ENCODE measurements around the gene PVALEF.

Gene PVALEF

DNA sequence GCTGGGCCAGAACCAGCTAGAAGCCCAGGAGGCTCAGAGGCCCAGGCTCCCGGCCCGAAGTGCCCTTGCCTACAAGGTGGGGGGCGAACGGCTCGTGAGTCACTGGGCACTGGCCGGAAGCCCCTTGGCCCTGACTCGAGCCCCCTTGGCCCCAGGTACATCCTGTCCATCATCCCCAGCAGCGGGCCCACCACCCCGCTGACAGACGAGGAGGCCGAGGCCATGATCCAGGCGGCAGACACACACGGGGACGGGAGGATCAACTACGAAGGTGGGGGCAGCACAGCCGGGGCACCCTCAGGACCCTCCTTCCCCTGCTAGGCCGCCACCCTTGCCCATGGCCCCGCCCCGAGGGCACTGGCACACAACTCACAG lies 16.5 kb downstream of the PVALEF start:
- no peak overlapping the region for H3K56ac ChIP-seq (ENCODE audit: low read length)
- no peaks in the 10 kb centered on the region for H3K36me3 ChIP-seq (ENCODE audit: control insufficient read depth, insufficient read depth, low read length)
- no peak overlapping the region for H3K27ac ChIP-seq (ENCODE audit: low read depth, low read length)
- no peak overlapping the region for H3K4me3 ChIP-seq (ENCODE audit: low read length)
- H2BK15ac ChIP-seq (replicated peaks; ENCODE audit: low read depth), result no peak overlapping the region
- no peak overlapping the region for H2AK5ac ChIP-seq (ENCODE audit: low read length)
- H3K9ac ChIP-seq (ENCODE audit: low read length), result no peak overlapping the region
- no peak overlapping the region for H3K18ac ChIP-seq (ENCODE audit: low read length)
- DNase-seq, result no peak
- H3K27me3 ChIP-seq (ENCODE audit: insufficient read depth, low read length, poor library complexity), result no peaks in the 10 kb centered on the region
- H4K8ac ChIP-seq (ENCODE audit: low read depth, low read length), result no peak overlapping the region
- no peaks in the 10 kb centered on the region for H3K79me1 ChIP-seq (ENCODE audit: low read length)
- H3K79me2 ChIP-seq (ENCODE audit: control insufficient read depth, insufficient read depth, low read length), result no peaks in the 10 kb centered on the region
- no CpG with 5 or more reads among the region's 19 CpGs for WGBS (ENCODE audit: extremely low coverage, insufficient coverage, low lambda C conversion rate)
- no peak overlapping the region for H3K4me2 ChIP-seq (ENCODE audit: low read length)
- H3K4ac ChIP-seq (ENCODE audit: low read depth, low read length), result no peak overlapping the region
- no peak overlapping the region for H3K23ac ChIP-seq (ENCODE audit: low read length)
- H2BK120ac ChIP-seq (ENCODE audit: low read depth, low read length), result no peak overlapping the region
- no peaks in the 10 kb centered on the region for H3K4me1 ChIP-seq (ENCODE audit: control insufficient read depth, low read depth, low read length)
- no peak overlapping the region for H4K5ac ChIP-seq (ENCODE audit: low read length)
- no peak overlapping the region for H2BK5ac ChIP-seq (ENCODE audit: low read length)

DNA sequence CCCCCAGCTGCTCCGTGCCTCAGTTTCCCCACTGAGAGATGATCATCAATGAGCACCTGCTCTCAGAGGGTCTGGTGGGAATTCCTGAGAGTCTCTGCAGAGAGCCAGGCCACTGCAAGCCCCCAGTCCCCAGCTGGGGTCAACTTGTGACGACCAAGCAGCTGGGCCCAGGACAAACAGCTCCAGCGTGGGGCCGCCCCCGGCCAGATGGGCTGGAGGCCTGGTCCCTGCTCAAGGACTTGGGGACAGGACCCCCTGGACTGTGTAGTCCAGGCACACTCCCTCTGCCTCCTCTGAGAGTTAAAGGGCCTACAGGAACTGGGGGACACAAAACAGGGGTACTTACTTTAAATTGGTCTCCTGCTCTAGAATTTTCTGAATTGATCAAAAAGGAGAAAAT lies 17.3 kb downstream of the PVALEF start:
- Histone ChIP-seq H3K4me3 (ENCODE audit: low read length) (no peak overlapping the region), H2BK120ac (ENCODE audit: low read depth, low read length) (no peak overlapping the region), H3K27ac (ENCODE audit: low read depth, low read length) (no peak overlapping the region), H3K79me1 (ENCODE audit: low read length) (no peaks in the 10 kb centered on the region), H2BK5ac (ENCODE audit: low read length) (no peak overlapping the region), H3K23ac (ENCODE audit: low read length) (no peak overlapping the region), H4K8ac (ENCODE audit: low read depth, low read length) (no peak overlapping the region), H3K27me3 (ENCODE audit: insufficient read depth, low read length, poor library complexity) (no peaks in the 10 kb centered on the region), H2BK15ac (replicated peaks; ENCODE audit: low read depth) (no peak overlapping the region), H3K79me2 (ENCODE audit: control insufficient read depth, insufficient read depth, low read length) (no peaks in the 10 kb centered on the region), H3K4me2 (ENCODE audit: low read length) (no peak overlapping the region), H3K4me1 (ENCODE audit: control insufficient read depth, low read depth, low read length) (no peaks in the 10 kb centered on the region), H3K4ac (ENCODE audit: low read depth, low read length) (no peak overlapping the region), H3K9ac (ENCODE audit: low read length) (no peak overlapping the region), H3K36me3 (ENCODE audit: control insufficient read depth, insufficient read depth, low read length) (no peaks in the 10 kb centered on the region), H3K56ac (ENCODE audit: low read length) (no peak overlapping the region), H2AK5ac (ENCODE audit: low read length) (no peak overlapping the region), H3K18ac (ENCODE audit: low read length) (no peak overlapping the region), H4K5ac (ENCODE audit: low read length) (no peak overlapping the region)
- no CpG with 5 or more reads among the region's 5 CpGs for WGBS (ENCODE audit: extremely low coverage, insufficient coverage, low lambda C conversion rate)
- DNase-seq, result no peak

DNA sequence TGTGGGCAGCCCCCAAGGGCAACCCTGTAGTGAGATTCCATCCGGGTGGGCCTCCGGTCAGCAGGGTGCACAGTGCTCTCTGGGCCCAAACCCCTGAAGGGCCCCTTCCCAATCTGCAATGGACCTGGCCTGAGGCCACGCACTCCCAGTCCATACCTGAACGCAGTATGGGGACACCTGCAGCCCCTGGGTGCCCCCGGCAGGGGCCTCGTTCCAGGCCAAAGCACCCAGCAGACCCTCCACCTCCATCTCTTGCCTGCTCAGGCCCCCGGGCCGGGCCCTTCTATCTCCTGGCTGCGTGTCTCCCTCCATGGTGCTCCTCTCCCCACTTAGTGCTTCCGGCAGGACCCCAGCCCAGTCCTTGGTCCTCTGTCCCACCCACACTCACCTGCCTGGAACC lies 18.0 kb downstream of the PVALEF start:
- Histone ChIP-seq H3K4ac (ENCODE audit: low read depth, low read length) (no peak overlapping the region), H3K79me2 (ENCODE audit: control insufficient read depth, insufficient read depth, low read length) (no peaks in the 10 kb centered on the region), H2BK15ac (replicated peaks; ENCODE audit: low read depth) (no peak overlapping the region), H3K4me2 (ENCODE audit: low read length) (no peak overlapping the region), H2BK5ac (ENCODE audit: low read length) (no peak overlapping the region), H3K4me1 (ENCODE audit: control insufficient read depth, low read depth, low read length) (no peaks in the 10 kb centered on the region), H3K27ac (ENCODE audit: low read depth, low read length) (no peak overlapping the region), H3K9ac (ENCODE audit: low read length) (no peak overlapping the region), H4K5ac (ENCODE audit: low read length) (no peak overlapping the region), H3K36me3 (ENCODE audit: control insufficient read depth, insufficient read depth, low read length) (no peaks in the 10 kb centered on the region), H4K8ac (ENCODE audit: low read depth, low read length) (no peak overlapping the region), H2BK120ac (ENCODE audit: low read depth, low read length) (no peak overlapping the region), H3K23ac (ENCODE audit: low read length) (no peak overlapping the region), H3K18ac (ENCODE audit: low read length) (no peak overlapping the region), H2AK5ac (ENCODE audit: low read length) (no peak overlapping the region), H3K4me3 (ENCODE audit: low read length) (no peak overlapping the region), H3K79me1 (ENCODE audit: low read length) (no peaks in the 10 kb centered on the region), H3K27me3 (ENCODE audit: insufficient read depth, low read length, poor library complexity) (no peaks in the 10 kb centered on the region), H3K56ac (ENCODE audit: low read length) (no peak overlapping the region)
- WGBS (ENCODE audit: extremely low coverage, insufficient coverage, low lambda C conversion rate), result no CpG with 5 or more reads among the region's 10 CpGs
- no peak for DNase-seq

DNA sequence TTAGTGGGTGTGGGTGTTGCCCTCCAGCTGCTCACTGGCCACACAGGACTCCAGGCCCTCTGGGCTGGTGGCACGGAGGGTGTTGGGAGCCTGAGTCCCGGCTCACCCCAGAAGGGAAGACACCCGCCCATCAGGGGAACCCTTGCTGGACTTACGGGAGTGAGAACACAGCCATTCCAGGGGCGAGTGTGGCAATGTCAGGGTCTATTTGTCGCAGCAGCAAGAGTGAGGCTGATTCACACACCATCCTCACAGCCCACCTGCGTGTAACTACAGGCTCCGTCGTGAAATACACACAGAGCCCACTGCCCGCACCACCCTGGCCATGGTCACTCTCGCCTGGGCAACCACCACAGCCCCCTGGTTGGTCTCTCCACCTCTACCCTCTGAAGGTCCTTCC lies 18.5 kb downstream of the PVALEF start:
- H3K79me2 ChIP-seq (ENCODE audit: control insufficient read depth, insufficient read depth, low read length), result no peaks in the 10 kb centered on the region
- no peak overlapping the region for H3K4me2 ChIP-seq (ENCODE audit: low read length)
- no peak overlapping the region for H4K8ac ChIP-seq (ENCODE audit: low read depth, low read length)
- H2BK120ac ChIP-seq (ENCODE audit: low read depth, low read length), result no peak overlapping the region
- H3K27ac ChIP-seq (ENCODE audit: low read depth, low read length), result no peak overlapping the region
- no peak overlapping the region for H4K5ac ChIP-seq (ENCODE audit: low read length)
- no peak overlapping the region for H2AK5ac ChIP-seq (ENCODE audit: low read length)
- H3K4me1 ChIP-seq (ENCODE audit: control insufficient read depth, low read depth, low read length), result no peaks in the 10 kb centered on the region
- DNase-seq, result no peak
- no peaks in the 10 kb centered on the region for H3K36me3 ChIP-seq (ENCODE audit: control insufficient read depth, insufficient read depth, low read length)
- no peak overlapping the region for H2BK15ac ChIP-seq (replicated peaks; ENCODE audit: low read depth)
- no peak overlapping the region for H3K4me3 ChIP-seq (ENCODE audit: low read length)
- H2BK5ac ChIP-seq (ENCODE audit: low read length), result no peak overlapping the region
- no CpG with 5 or more reads among the region's 11 CpGs for WGBS (ENCODE audit: extremely low coverage, insufficient coverage, low lambda C conversion rate)
- H3K23ac ChIP-seq (ENCODE audit: low read length), result no peak overlapping the region
- H3K27me3 ChIP-seq (ENCODE audit: insufficient read depth, low read length, poor library complexity), result no peaks in the 10 kb centered on the region
- H3K18ac ChIP-seq (ENCODE audit: low read length), result no peak overlapping the region
- H3K4ac ChIP-seq (ENCODE audit: low read depth, low read length), result no peak overlapping the region
- no peak overlapping the region for H3K9ac ChIP-seq (ENCODE audit: low read length)
- H3K79me1 ChIP-seq (ENCODE audit: low read length), result no peaks in the 10 kb centered on the region
- H3K56ac ChIP-seq (ENCODE audit: low read length), result no peak overlapping the region

DNA sequence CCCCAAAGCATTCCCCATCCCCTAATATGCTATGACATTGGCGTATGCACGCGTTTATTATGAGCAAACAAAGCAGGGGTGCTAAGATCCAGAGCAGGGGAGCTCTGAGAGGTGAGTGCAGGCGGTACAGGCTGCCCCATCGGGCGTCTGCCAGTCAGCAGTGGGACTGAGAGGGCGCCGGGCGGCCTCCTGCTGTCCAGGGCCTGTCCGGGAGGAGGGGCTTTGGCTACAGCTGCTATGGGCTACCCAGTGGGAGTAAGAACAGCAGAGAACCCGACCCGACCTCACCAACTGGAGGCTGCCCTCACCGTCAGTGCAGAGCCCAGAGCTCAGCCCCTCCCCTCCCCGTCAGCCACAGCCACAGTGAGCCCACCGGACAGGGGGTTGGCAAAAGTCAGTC lies 19.2 kb downstream of the PVALEF start:
- H3K27ac ChIP-seq (ENCODE audit: low read depth, low read length), result no peak overlapping the region
- H3K27me3 ChIP-seq (ENCODE audit: insufficient read depth, low read length, poor library complexity), result no peaks in the 10 kb centered on the region
- H4K8ac ChIP-seq (ENCODE audit: low read depth, low read length), result no peak overlapping the region
- H2AK5ac ChIP-seq (ENCODE audit: low read length), result no peak overlapping the region
- H2BK5ac ChIP-seq (ENCODE audit: low read length), result no peak overlapping the region
- no peak overlapping the region for H3K23ac ChIP-seq (ENCODE audit: low read length)
- no peak overlapping the region for H3K18ac ChIP-seq (ENCODE audit: low read length)
- H4K5ac ChIP-seq (ENCODE audit: low read length), result no peak overlapping the region
- WGBS (ENCODE audit: extremely low coverage, insufficient coverage, low lambda C conversion rate), result no CpG with 5 or more reads among the region's 15 CpGs
- peak; percentile 16 for DNase-seq
- H3K36me3 ChIP-seq (ENCODE audit: control insufficient read depth, insufficient read depth, low read length), result no peaks in the 10 kb centered on the region
- H3K4me3 ChIP-seq (ENCODE audit: low read length), result no peak overlapping the region
- H2BK15ac ChIP-seq (replicated peaks; ENCODE audit: low read depth), result no peak overlapping the region
- no peak overlapping the region for H3K4me2 ChIP-seq (ENCODE audit: low read length)
- H3K79me2 ChIP-seq (ENCODE audit: control insufficient read depth, insufficient read depth, low read length), result no peaks in the 10 kb centered on the region
- H3K56ac ChIP-seq (ENCODE audit: low read length), result no peak overlapping the region
- H3K9ac ChIP-seq (ENCODE audit: low read length), result no peak overlapping the region
- H3K4me1 ChIP-seq (ENCODE audit: control insufficient read depth, low read depth, low read length), result no peaks in the 10 kb centered on the region
- H2BK120ac ChIP-seq (ENCODE audit: low read depth, low read length), result no peak overlapping the region
- no peaks in the 10 kb centered on the region for H3K79me1 ChIP-seq (ENCODE audit: low read length)
- H3K4ac ChIP-seq (ENCODE audit: low read depth, low read length), result no peak overlapping the region

DNA sequence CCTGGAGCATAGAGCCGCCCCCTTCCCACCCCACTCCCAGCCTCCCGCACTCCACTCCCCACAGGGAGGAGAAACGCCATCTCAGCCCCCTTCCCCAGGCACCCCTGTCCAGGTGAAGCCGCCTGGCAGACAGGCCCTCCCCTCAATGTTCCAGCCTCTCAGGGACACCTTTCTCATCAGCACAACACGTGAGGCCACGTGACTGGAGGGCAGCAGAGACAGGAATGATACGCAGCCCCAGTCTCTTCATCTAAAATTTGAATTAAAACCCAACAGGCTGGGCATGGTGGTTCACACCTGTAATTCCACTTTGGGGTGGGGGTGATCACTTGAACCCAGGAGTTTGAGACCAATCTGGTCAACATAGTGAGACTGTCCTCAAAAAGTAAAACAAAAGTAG lies 20.9 kb downstream of the PVALEF start:
- Histone ChIP-seq H3K27ac (ENCODE audit: low read depth, low read length) (no peak overlapping the region), H3K4me2 (ENCODE audit: low read length) (no peak overlapping the region), H2BK120ac (ENCODE audit: low read depth, low read length) (no peak overlapping the region), H2BK5ac (ENCODE audit: low read length) (no peak overlapping the region), H3K18ac (ENCODE audit: low read length) (no peak overlapping the region), H2AK5ac (ENCODE audit: low read length) (no peak overlapping the region), H3K4me1 (ENCODE audit: control insufficient read depth, low read depth, low read length) (no peaks in the 10 kb centered on the region), H3K79me2 (ENCODE audit: control insufficient read depth, insufficient read depth, low read length) (no peaks in the 10 kb centered on the region), H3K27me3 (ENCODE audit: insufficient read depth, low read length, poor library complexity) (no peaks in the 10 kb centered on the region), H3K4me3 (ENCODE audit: low read length) (no peak overlapping the region), H3K79me1 (ENCODE audit: low read length) (no peaks in the 10 kb centered on the region), H4K8ac (ENCODE audit: low read depth, low read length) (no peak overlapping the region), H3K4ac (ENCODE audit: low read depth, low read length) (no peak overlapping the region), H3K36me3 (ENCODE audit: control insufficient read depth, insufficient read depth, low read length) (no peaks in the 10 kb centered on the region), H4K5ac (ENCODE audit: low read length) (no peak overlapping the region), H3K56ac (ENCODE audit: low read length) (no peak overlapping the region), H2BK15ac (replicated peaks; ENCODE audit: low read depth) (no peak overlapping the region), H3K23ac (ENCODE audit: low read length) (no peak overlapping the region), H3K9ac (ENCODE audit: low read length) (no peak overlapping the region)
- no CpG with 5 or more reads among the region's 7 CpGs for WGBS (ENCODE audit: extremely low coverage, insufficient coverage, low lambda C conversion rate)
- DNase-seq, result no peak
